Activated CD4-positive, alpha-beta T cell treated with anti-CD3 and anti-CD28 coated beads for 36 hours (primary cell): ENCODE data around the gene CALY. TPM values are rescaled to one million over a fixed set of nuclear protein-coding genes. Genes with fewer than 3 reads are reported as not detected.

Source experiments
- ATAC-seq: fragments of 200-7000 bp; cut with Tn5 transposase; one replicate; pipeline ENCODE4 v1.10.0; 2021; ENCODE audit warnings: mild to moderate bottlenecking, moderate library complexity
- CTCF ChIA-PET: fragments of 350-600 bp; sonication (Branson Sonifier 250); formaldehyde crosslinking; loops from one replicate; lab custom pipeline; 2021; ENCODE audit warnings: antibody characterized with exemption; lab: Charles Lee
- POLR2A ChIA-PET: fragments of 350-600 bp; sonication (Branson Sonifier 250); formaldehyde crosslinking; loops from one replicate; lab custom pipeline; 2021; ENCODE audit warnings: antibody characterized with exemption, inconsistent platforms; lab: Charles Lee
- DNase-seq: peaks from one replicate; pipeline ENCODE4 v3.0.0-alpha.2; 2020
- H3K27ac Mint-ChIP-seq: one replicate; pipeline ENCODE4 v1.8.0; 2021; ENCODE audit warnings: mixed read lengths
- H3K27me3 Mint-ChIP-seq: one replicate; pipeline ENCODE4 v1.8.0; 2021; ENCODE audit warnings: mixed read lengths
- H3K36me3 Mint-ChIP-seq: one replicate; pipeline ENCODE4 v1.8.0; 2021; ENCODE audit warnings: low read depth, mixed read lengths
- H3K4me1 Mint-ChIP-seq: one replicate; pipeline ENCODE4 v1.8.0; 2021; ENCODE audit warnings: mixed read lengths
- H3K4me3 Mint-ChIP-seq: one replicate; pipeline ENCODE4 v1.8.0; 2021; ENCODE audit warnings: mild to moderate bottlenecking, moderate library complexity, mixed read lengths
- H3K9me3 Mint-ChIP-seq: one replicate; pipeline ENCODE4 v1.8.0; 2021; ENCODE audit warnings: low read depth, mixed read lengths
- intact Hi-C, 2 experiments: fragments of 100-400 bp; cut with DNase I in 1 of 2; cut with micrococcal nuclease in 1 of 2; formaldehyde crosslinking; loops; one replicate each; pipeline versions ENCODE4 v1.14.2 to v1.15.1; 2022 to 2024; cut with DNase I, micrococcal nuclease
- total RNA-seq, 2 experiments: library from RNA; stranded (reverse); gene quantifications; one replicate each; pipeline ENCODE4 v1.2.3, GENCODE V29; 2021

CALY gene, protein sequence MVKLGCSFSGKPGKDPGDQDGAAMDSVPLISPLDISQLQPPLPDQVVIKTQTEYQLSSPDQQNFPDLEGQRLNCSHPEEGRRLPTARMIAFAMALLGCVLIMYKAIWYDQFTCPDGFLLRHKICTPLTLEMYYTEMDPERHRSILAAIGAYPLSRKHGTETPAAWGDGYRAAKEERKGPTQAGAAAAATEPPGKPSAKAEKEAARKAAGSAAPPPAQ
- not detected for total RNA-seq

DNA sequence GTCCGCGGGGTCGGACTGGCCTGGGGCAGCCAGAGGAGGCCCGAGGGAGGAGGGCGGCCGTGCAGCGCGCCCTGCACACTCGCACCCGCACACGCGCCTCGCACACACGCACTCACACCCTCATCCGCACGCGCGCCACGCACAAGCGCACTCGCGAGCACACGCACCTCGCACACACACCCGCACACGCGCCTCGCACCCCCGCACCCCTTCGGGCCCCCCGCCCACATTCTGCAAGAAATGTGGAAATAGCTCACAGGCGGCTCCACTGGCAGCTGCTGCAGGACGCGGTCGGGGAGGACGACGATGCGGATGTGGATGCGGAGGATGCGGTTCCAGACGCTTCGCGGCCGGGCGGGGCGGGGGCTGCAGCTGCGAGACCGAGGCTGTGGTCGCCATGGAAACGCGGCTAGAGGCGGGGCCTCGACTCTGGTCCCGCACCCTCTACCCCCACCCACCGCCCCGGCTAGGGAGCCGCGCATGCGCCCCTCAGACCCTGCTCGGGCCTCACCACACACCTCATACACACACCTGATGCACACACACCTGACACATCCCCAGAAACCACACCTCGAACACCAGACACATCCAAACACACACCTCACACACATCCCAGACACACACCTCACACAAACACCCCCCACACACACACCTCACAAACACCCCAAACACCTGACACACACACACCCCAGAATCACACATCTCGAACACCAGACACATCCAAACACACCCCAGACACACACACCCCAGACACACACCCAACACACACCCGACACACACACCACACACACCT is at the start of gene CALY:
TSS of gene CALY (minus strand) at position 320 of the 793 bp plus-strand sequence. CDS start 7,907 bp downstream, outside the sequence.
- CTCF ChIA-PET: no interaction called here
- peaks cover 13% of the 10 kb centered on the region for H3K27me3 Mint-ChIP-seq
- POLR2A ChIA-PET: no interaction called here

DNA sequence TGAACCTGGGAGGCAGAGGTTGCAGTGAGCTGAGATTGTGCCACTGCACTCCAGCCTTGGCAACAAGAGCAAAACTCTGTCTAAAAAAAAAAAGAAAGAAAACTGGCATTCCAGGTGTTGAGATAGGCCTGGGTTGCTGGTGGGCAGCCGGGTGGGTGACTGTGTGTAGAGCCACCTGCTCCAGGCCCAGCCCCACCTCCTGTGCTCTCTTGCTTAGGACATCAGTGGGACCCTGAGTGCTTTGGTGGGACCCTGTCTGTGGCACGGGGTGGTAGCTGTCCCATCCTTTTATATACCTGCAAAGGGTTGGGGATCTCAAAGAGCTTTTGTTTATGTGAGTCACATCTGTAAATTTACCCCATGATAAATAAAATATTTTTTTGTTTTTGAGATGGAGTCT is 48.5 kb upstream of the CALY start:
- POLR2A ChIA-PET: no interaction called here
- Mint-ChIP-seq H3K36me3 (peaks cover 2% of the 10 kb centered on the region), H3K9me3 (no peaks in the 10 kb centered on the region), H3K27ac (no peak overlapping the region), H3K4me3 (no peak overlapping the region), H3K27me3 (no peaks in the 10 kb centered on the region), H3K4me1 (peaks cover 16% of the 10 kb centered on the region)
- CTCF ChIA-PET: interaction anchor here (0.9 kb wide), 1 partner anchor 56 kb away, joined by 3 read pairs; no protein-coding TSS in a partner anchor
- DNase-seq (peak; percentile 3), ATAC-seq (no peak)
- intact Hi-C loops: no loop called here

More for the DNA sequence above, at the start of gene CALY:
- Mint-ChIP-seq H3K36me3 (no peaks in the 10 kb centered on the region), H3K27ac (no peak within 1 kb of the TSS), H3K4me3 (peak within 1 kb of the TSS; percentile 32), H3K4me1 (peaks cover 5% of the 10 kb centered on the region), H3K9me3 (no peaks in the 10 kb centered on the region)
- DNase-seq (peak; percentile 84), ATAC-seq (peak; percentile 63)
- intact Hi-C loops: no loop called here

DNA sequence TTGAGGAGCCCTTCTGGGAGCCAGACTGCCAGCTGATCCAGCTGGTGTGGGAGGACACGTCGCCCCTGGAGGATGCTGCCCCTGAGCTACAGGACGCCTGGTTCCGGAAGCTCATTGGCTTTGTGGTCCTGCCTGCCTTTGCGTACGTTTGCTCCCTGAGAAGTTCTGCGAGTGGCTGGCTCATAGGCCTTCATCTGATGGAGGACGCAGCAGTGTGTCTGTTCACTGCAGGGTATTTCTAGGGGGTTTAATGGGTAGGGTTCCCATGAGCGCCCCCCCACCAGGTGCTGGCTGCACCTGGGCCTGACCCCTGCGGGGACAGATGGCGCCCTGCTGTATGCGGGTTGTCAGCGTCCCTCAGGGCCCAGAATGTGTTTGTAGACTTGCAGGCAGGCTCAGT is 47.4 kb upstream of the CALY start:
- ChIA-PET POLR2A (no interaction called here), CTCF (no interaction called here)
- ATAC-seq: no peak

DNA sequence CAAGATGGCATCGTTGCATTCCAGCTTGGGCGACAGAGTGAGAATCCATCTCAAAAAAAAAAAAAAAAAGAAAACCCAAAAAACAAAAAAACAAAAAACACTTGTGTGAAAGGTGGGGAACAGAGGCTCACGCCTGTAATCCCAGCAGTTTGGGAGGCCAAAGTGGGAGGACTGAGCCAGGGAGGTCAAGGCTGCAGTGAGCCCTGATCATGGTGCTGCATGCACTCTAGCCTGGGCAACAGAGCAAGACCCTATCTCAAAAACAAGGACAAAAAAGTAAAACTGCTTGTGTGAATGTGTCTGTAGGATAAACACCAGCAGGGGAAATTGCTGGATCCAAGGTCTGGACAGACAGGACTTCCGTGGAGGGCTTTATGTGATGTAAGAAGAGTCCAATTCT is 46.9 kb upstream of the CALY start:
- DNase-seq (no peak), ATAC-seq (no peak)
- peaks cover 2% of the 10 kb centered on the region for H3K36me3 Mint-ChIP-seq
- H3K4me3 Mint-ChIP-seq: no peak overlapping the region
- intact Hi-C loops: no loop called here
- ChIA-PET CTCF (no interaction called here), POLR2A (no interaction called here)
- no peak overlapping the region for H3K27ac Mint-ChIP-seq
- H3K4me1 Mint-ChIP-seq: peaks cover 6% of the 10 kb centered on the region
- H3K27me3 Mint-ChIP-seq: no peaks in the 10 kb centered on the region
- no peaks in the 10 kb centered on the region for H3K9me3 Mint-ChIP-seq

More for the DNA sequence above, 47.4 kb upstream of the CALY start:
- Mint-ChIP-seq H3K27me3 (no peaks in the 10 kb centered on the region), H3K9me3 (no peaks in the 10 kb centered on the region), H3K4me1 (peaks cover 11% of the 10 kb centered on the region), H3K27ac (no peak overlapping the region), H3K4me3 (no peak overlapping the region), H3K36me3 (peaks cover 2% of the 10 kb centered on the region)
- intact Hi-C loops: no loop called here
- no peak for DNase-seq

DNA sequence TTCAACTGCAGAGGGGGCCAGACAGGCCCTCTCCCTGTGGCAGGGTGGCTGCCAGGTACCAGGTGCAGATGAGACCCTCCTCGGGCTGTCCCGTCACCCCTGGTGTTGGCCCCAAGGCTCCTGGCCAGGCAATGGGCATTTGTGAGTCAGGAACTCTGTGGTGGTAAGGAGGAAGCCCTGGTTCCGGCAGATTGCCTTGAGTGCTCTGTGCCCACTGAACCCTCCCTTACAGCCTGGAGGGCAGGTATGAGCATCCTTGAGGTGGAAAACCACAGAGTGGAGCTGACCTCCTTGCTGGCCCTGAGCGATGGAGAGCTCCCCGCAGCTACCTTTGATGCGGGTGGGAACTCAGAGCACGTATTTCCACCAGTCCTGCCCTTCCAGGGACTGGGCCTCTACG is 44.3 kb upstream of the CALY start:
- no peaks in the 10 kb centered on the region for H3K27me3 Mint-ChIP-seq
- ATAC-seq (no peak), DNase-seq (no peak)
- no peaks in the 10 kb centered on the region for H3K9me3 Mint-ChIP-seq
- H3K36me3 Mint-ChIP-seq: no peaks in the 10 kb centered on the region
- ChIA-PET CTCF (interaction anchor here (0.6 kb wide), 1 partner anchor 26 kb away, joined by 3 read pairs; no protein-coding TSS in a partner anchor), POLR2A (no interaction called here)
- H3K27ac Mint-ChIP-seq: no peak overlapping the region
- H3K4me3 Mint-ChIP-seq: peak overlapping the region; percentile 33
- intact Hi-C loops: no loop called here
- no peaks in the 10 kb centered on the region for H3K4me1 Mint-ChIP-seq

DNA sequence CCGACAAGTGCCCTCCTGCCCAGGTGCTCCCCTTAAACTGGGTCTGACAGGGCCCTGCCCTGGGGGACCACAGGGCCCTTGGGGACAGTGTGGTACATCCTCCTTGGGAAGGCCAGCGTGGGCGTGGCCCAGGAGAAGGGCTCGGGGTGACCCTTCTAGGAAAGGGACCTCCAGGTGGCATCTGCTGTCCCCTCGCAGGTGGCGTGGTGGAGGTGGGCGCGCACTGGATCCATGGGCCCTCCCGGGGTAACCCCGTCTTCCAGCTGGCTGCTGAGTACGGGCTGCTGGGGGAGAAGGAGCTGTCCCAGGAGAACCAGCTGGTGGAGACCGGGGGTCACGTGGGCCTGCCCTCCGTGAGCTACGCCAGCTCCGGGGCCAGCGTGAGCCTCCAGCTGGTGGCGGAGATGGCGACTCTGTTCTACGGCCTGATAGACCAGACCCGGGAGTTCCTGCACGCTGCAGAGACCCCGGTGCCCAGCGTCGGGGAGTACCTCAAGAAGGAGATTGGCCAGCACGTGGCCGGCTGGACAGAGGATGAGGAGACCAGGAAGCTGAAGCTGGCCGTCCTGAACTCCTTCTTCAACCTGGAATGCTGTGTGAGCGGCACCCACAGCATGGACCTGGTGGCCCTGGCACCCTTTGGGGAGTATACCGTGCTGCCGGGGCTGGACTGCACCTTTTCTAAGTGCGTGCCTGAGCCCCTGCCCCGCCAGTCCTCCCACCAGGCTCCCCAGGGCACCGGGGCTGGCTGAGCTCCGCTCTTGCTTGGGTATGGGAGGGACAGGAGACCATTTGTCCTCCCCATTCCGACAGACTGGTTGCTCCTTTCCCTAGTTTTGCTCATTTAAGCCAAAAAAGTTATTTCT is 43.3 kb upstream of the CALY start:
- DNase-seq (no peak), ATAC-seq (no peak)
- ChIA-PET CTCF (no interaction called here), POLR2A (interaction anchor here (1.3 kb wide), 1 partner anchor 10 kb away, joined by 3 read pairs; no protein-coding TSS in a partner anchor)
- Mint-ChIP-seq H3K9me3 (no peaks in the 10 kb centered on the region), H3K36me3 (no peaks in the 10 kb centered on the region), H3K4me3 (peak overlapping the region; percentile 44), H3K27ac (no peak overlapping the region), H3K27me3 (no peaks in the 10 kb centered on the region), H3K4me1 (no peaks in the 10 kb centered on the region)
- intact Hi-C loops: loop anchor here (1.0 to 10.0 kb wide), 9 partner anchors 10 to 1045 kb away; partner anchors contain the start of genes INPP5A (in 2 of the 2), FUOM (in 1 of the 2), LRRC27 (in 1 of the 2) and MTG1 (in 1 of the 2)

DNA sequence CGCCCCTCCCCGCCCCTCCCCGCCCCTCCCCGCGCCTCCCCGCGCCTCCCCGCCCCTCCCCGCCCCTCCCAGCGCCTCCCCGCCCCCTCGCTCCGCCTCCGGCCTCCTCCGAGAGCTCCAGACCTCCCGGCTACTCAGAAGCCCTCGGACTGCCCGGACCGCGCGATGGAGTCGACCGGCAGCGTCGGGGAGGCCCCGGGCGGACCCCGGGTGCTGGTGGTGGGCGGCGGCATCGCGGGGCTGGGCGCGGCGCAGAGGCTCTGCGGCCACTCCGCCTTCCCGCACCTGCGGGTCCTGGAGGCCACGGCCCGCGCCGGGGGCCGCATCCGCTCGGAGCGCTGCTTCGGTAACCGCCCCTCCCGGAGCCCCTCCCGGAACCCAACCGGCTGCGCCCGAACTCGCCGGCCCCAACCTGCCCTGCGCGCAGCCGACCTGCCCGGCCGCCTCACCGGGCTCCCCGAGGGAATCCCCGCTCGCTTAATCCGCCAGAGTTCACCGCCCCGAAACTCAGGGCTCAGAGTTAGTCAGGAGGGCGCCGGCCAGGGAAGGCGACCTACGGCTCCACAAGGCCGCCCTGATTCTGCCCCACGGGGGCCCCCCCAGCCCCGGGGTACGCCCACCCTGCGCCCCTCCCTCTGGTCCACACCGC is 42.6 kb upstream of the CALY start, which contains the start of gene PAOX:
TSS of gene PAOX (plus strand) at position 111 of the 649 bp plus-strand sequence. CDS start at position 166, 55 bp downstream.
- Mint-ChIP-seq H3K27ac (peak within 1 kb of the TSS; percentile 24), H3K4me3 (peak within 1 kb of the TSS; percentile 74), H3K9me3 (no peaks in the 10 kb centered on the region), H3K27me3 (no peaks in the 10 kb centered on the region), H3K4me1 (no peaks in the 10 kb centered on the region), H3K36me3 (no peaks in the 10 kb centered on the region)
- ChIA-PET CTCF (interaction anchor here (1.4 kb wide), 1 partner anchor 12 kb away, joined by 4 read pairs; no protein-coding TSS in a partner anchor), POLR2A (interaction anchor here (1.3 kb wide), 1 partner anchor 10 kb away, joined by 3 read pairs; no protein-coding TSS in a partner anchor)
- intact Hi-C loops: loop anchor here (1.0 to 10.0 kb wide), 9 partner anchors 11 to 1044 kb away; partner anchors contain the start of genes INPP5A (in 2 of the 2), FUOM (in 1 of the 2), LRRC27 (in 1 of the 2) and MTG1 (in 1 of the 2)
- ATAC-seq: peak; percentile 76
- DNase-seq: peak; percentile 80

DNA sequence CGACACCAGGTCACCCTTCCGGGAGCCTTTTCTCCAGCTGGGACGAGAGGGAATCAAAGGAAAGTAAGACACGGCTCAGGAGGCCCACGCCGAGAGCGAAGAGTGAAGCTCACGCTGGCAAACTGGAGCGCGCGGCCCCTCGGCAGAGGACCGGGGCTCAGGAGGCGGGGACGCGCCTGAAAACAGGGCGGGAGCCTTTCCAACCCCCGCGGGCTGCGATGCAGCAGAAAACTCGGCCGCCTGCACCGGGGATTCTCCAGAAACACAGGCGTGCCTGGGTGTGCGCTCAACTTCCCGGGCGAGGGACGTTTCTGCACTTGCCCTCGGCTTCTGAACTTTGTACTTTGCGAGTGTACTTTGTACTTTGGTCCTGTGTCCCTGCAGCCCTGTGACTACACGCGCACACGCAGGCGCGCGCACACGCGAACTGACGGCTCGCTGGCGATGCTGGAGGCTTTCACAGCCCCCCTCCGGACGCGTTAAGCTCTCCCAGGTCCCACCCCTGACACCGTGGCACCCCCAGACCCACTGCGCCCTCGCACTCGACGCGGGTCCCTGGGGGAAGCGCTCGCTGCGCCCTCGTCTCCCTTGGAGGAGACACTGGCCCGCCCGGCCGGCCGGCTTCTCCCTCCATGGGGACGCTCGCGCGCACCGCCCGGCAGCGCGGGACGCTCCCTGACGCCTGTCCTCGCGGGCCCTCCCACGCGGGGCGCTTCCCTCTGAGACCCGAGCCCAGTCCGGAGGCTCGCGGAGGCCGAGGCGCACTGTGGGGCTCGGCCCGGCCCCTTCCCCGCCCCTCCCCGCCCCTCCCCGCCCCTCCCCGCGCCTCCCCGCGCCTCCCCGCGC is 41.8 kb upstream of the CALY start:
- intact Hi-C loops: loop anchor here (1.0 to 10.0 kb wide), 10 partner anchors 11 to 1044 kb away; partner anchors contain the start of genes INPP5A (in 2 of the 2), FUOM (in 1 of the 2), LRRC27 (in 1 of the 2) and MTG1 (in 1 of the 2)
- Mint-ChIP-seq H3K4me1 (peaks cover 4% of the 10 kb centered on the region), H3K9me3 (no peaks in the 10 kb centered on the region), H3K36me3 (no peaks in the 10 kb centered on the region), H3K4me3 (peak overlapping the region; percentile 74), H3K27me3 (no peaks in the 10 kb centered on the region), H3K27ac (peak overlapping the region; percentile 24)
- peak; percentile 57 for ATAC-seq
- POLR2A ChIA-PET: no interaction called here
- CTCF ChIA-PET: interaction anchor here (1.0 to 2.1 kb wide), 4 partner anchors 8 to 49 kb away, joined by 3 to 6 read pairs (median 4); no protein-coding TSS in a partner anchor
- peak; percentile 77 for DNase-seq

DNA sequence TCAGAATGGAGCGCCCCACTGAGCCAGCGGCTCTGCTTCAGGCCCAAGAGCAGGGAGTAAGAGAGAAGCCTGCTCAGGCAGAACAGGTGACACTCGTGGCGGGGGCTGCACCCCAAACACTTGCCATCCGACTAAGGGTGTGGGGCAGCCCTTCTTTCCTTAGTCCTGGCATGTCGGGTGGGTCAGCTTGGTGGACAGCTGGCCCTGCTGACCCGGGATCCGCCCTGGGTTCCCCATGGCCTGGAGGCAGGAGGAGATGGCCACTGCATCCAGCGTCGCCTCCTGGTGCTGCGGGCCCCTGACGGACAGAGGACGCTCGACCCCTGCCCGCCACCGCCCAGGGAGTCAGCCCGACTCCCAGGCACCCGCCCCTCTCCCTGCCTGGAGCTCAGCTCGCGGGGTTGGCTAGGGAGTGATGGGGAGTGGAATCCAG is 41.1 kb upstream of the CALY start:
- no peaks in the 10 kb centered on the region for H3K36me3 Mint-ChIP-seq
- DNase-seq: no peak
- peaks cover 4% of the 10 kb centered on the region for H3K4me1 Mint-ChIP-seq
- POLR2A ChIA-PET: no interaction called here
- H3K9me3 Mint-ChIP-seq: no peaks in the 10 kb centered on the region
- H3K4me3 Mint-ChIP-seq: peak overlapping the region; percentile 74
- ATAC-seq: no peak
- intact Hi-C loops: loop anchor here (1.0 to 10.0 kb wide), 5 partner anchors 11 to 1043 kb away; partner anchors contain the start of genes INPP5A (in 2 of the 2) and LRRC27 (in 1 of the 2)
- no peaks in the 10 kb centered on the region for H3K27me3 Mint-ChIP-seq
- H3K27ac Mint-ChIP-seq: no peak overlapping the region
- CTCF ChIA-PET: interaction anchor here (1.0 to 2.1 kb wide), 4 partner anchors 9 to 48 kb away, joined by 3 to 6 read pairs (median 4); no protein-coding TSS in a partner anchor
